PC-3 (cell line): ENCODE measurements around the gene ZNF441.

Experiments
- CTCF ChIP-seq: fragments of 300-600 bp; sonication (generic); conservative IDR thresholded peaks from 2 replicates; pipeline ENCODE4 v1.5.1; 2017; ENCODE audit warnings: antibody characterized with exemption, low read depth, mild to moderate bottlenecking, low read length
- EZH2 ChIP-seq: fragments of 300-600 bp; sonication (generic); IDR thresholded peaks from one replicate; pipeline ENCODE4 v1.6.1; 2017; ENCODE audit warnings: antibody characterized with exemption, mild to moderate bottlenecking, low read length; ENCODE audit not compliant: unreplicated experiment
- EZH2phosphoT487 ChIP-seq: fragments of 300-600 bp; sonication (generic); IDR thresholded peaks from 2 replicates; pipeline ENCODE4 v1.6.1; 2018; ENCODE audit warnings: mild to moderate bottlenecking, antibody characterized with exemption, low read length, borderline replicate concordance

DNA sequence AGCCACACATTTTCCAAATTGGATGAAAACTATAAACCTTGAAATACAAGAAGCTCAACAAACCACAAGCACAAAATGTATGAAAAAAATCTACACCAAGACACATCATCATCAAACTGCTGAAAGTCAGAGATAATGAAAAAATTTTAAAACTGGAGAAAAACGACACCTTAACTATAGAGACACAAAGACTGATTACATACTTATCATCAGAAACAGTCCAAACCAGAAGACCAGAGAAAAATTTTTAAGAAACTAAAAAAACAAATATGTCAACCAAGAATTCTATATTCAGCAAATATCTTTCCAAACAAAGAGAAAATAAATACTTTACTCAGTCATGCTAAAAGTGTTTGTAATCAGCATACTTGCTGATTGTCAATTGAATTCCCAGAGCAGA lies 19.5 kb upstream of the ZNF441 start:
- no peak for TF ChIP-seq CTCF
- no peak for TF ChIP-seq EZH2
- TF ChIP-seq EZH2phosphoT487, result no peak
